Endodermal cell (in vitro differentiated cells): Measurements from ENCODE around the gene SYNRG. TPM values are rescaled to one million over a fixed set of nuclear protein-coding genes. Genes with fewer than 3 reads are reported as not detected.

Source experiments
- DNase-seq: peaks from one replicate; pipeline ENCODE4 v3.0.0-alpha.2; 2017
- H3K27ac ChIP-seq: 2 replicates; pipeline ENCODE4 v1.5.1; 2013; ENCODE audit warnings: mild to moderate bottlenecking, low read depth, low read length, moderate library complexity
- H3K27me3 ChIP-seq: 2 replicates; pipeline ENCODE4 v1.6.1; 2013; ENCODE audit warnings: mild to moderate bottlenecking, low read length, moderate library complexity; ENCODE audit not compliant: insufficient read depth, control insufficient read depth, poor library complexity, severe bottlenecking
- H3K36me3 ChIP-seq: 2 replicates; pipeline ENCODE4 v1.7.0; 2013; ENCODE audit warnings: mild to moderate bottlenecking, low read length, moderate library complexity; ENCODE audit not compliant: control insufficient read depth, insufficient read depth
- H3K4me1 ChIP-seq: one replicate; pipeline ENCODE4 v1.7.0; 2013; ENCODE audit warnings: low read length; ENCODE audit not compliant: control insufficient read depth, insufficient read depth
- H3K4me3 ChIP-seq: 2 replicates; pipeline ENCODE4 v1.5.1; 2013; ENCODE audit warnings: mild to moderate bottlenecking, low read length, moderate library complexity
- H3K9ac ChIP-seq: 2 replicates; pipeline ENCODE4 v1.6.1; 2013; ENCODE audit warnings: mild to moderate bottlenecking, low read length, moderate library complexity; ENCODE audit not compliant: poor library complexity, severe bottlenecking; ENCODE audit errors: extremely low read depth
- H3K9me3 ChIP-seq: 2 replicates; pipeline ENCODE4 v1.6.1; 2013; ENCODE audit warnings: mild to moderate bottlenecking, low read length, moderate library complexity; ENCODE audit not compliant: control insufficient read depth
- H3K27ac Mint-ChIP-seq: 2 replicates; pipeline ENCODE4 v1.8.0; 2020; ENCODE audit warnings: mixed read lengths
- H3K27me3 Mint-ChIP-seq: 2 replicates; pipeline ENCODE4 v1.8.0; 2021; ENCODE audit warnings: mild to moderate bottlenecking, mixed read lengths; ENCODE audit not compliant: insufficient read depth
- H3K36me3 Mint-ChIP-seq: 2 replicates; pipeline ENCODE4 v1.8.0; 2020; ENCODE audit warnings: low read depth, mixed read lengths
- H3K4me1 Mint-ChIP-seq: 2 replicates; pipeline ENCODE4 v1.8.0; 2020; ENCODE audit warnings: mixed read lengths
- H3K4me3 Mint-ChIP-seq: 2 replicates; pipeline ENCODE4 v1.8.0; 2020; ENCODE audit warnings: mild to moderate bottlenecking, moderate library complexity, mixed read lengths
- H3K9me3 Mint-ChIP-seq: 2 replicates; pipeline ENCODE4 v1.8.0; 2020; ENCODE audit warnings: mild to moderate bottlenecking, mixed read lengths
- WGBS, 2 experiments: methylation state at CpG; one replicate each; pipeline versions ENCODE4 v1.1.5 to v1.1.7; 2013; ENCODE audit warnings: missing lambda C conversion rate in 2 of 2, mixed read lengths in 1 of 2; ENCODE audit not compliant: insufficient coverage in 1 of 2, insufficient read length in 1 of 2; 5-methylcytosine and 5-hydroxymethylcytosine counted together
- microRNA-seq: library from miRNA; unstranded; fragments of <30 nt; microRNA quantifications from one replicate; pipeline ENCODE4 v1.2.0, GENCODE V29; 2020; ENCODE audit warnings: borderline microRNAs expressed
- total RNA-seq, 2 donors: library from RNA; stranded (reverse); fragmentation: NEBNext Ultra II Directional in 1 of 2; extraction: Animal tissue kit (Norgen Biotek cat#: 25700) in 1 of 2; gene quantifications; 2 replicates in 1 of 2; 3 replicates in 1 of 2; pipeline ENCODE4 v1.2.1, GENCODE V29; 2021
- TF ChIP-seq, protein P1 (sequence below): fragments of 200-600 bp; sonication (generic); conservative IDR thresholded peaks from 2 replicates; pipeline ENCODE4 v1.5.0; 2021; ENCODE audit warnings: antibody characterized with exemption, mild to moderate bottlenecking

SYNRG gene
- total RNA-seq, 2 donors from 2014 or later, result 47.2 to 52.4 TPM

DNA sequence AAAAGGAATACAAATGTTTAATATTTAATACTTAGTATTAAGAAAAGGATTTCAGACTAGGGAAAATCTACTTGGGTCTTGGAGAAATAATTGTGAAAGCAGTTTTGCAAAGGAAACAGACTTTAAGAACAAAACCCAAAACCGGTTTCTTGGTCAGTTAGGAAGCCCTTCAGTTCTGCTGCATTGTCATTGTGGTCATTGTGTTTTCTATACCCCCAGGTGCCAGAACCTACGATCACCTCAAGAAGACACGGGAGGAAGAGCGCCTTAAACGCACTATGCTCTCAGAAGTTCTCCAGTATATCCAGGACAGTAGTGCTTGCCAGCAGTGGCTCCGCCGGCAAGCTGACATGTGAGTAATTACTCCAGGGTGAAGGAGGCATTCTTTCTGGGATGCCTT is 139.0 kb downstream of the SYNRG start:
- no peak for DNase-seq
- TF ChIP-seq, protein P1, sequence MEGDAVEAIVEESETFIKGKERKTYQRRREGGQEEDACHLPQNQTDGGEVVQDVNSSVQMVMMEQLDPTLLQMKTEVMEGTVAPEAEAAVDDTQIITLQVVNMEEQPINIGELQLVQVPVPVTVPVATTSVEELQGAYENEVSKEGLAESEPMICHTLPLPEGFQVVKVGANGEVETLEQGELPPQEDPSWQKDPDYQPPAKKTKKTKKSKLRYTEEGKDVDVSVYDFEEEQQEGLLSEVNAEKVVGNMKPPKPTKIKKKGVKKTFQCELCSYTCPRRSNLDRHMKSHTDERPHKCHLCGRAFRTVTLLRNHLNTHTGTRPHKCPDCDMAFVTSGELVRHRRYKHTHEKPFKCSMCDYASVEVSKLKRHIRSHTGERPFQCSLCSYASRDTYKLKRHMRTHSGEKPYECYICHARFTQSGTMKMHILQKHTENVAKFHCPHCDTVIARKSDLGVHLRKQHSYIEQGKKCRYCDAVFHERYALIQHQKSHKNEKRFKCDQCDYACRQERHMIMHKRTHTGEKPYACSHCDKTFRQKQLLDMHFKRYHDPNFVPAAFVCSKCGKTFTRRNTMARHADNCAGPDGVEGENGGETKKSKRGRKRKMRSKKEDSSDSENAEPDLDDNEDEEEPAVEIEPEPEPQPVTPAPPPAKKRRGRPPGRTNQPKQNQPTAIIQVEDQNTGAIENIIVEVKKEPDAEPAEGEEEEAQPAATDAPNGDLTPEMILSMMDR, result no peak
- no peaks in the 10 kb centered on the region for H3K9me3 ChIP-seq
- no peak overlapping the region for H3K4me3 ChIP-seq
- WGBS, 2 experiments, result 95 to 96% methylated on average over 7 of the region's 7 CpGs
- peaks cover 72% of the 10 kb centered on the region for H3K36me3 ChIP-seq
- H3K9ac ChIP-seq, result no peak overlapping the region
- no peaks in the 10 kb centered on the region for H3K4me1 ChIP-seq
- no peak overlapping the region for H3K27ac ChIP-seq
- no peaks in the 10 kb centered on the region for H3K9me3 Mint-ChIP-seq
- H3K27me3 ChIP-seq, result no peaks in the 10 kb centered on the region
- no peak overlapping the region for H3K27ac Mint-ChIP-seq
- no peaks in the 10 kb centered on the region for H3K27me3 Mint-ChIP-seq
- H3K4me3 Mint-ChIP-seq, result no peak overlapping the region
- H3K36me3 Mint-ChIP-seq, result peaks cover 60% of the 10 kb centered on the region
- H3K4me1 Mint-ChIP-seq, result peaks cover 5% of the 10 kb centered on the region

DNA sequence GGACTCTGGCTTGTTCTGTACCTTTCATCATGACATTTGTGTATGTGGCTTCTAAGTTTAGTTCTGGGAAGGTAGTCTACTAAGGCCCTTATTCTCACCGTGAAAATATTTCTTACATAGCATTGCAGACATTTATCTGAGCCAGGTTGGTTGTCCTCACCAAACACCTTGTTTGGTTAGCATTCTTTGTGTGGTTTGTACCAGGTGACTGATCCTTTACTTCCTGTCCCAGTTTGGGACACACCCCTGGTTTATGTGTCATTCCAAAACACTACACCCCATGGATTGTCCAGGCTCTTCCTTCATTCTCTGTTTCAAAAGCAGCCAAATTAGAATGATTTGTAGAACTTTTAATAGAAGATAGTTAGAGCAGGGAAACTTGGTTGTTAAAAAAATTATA is 142.7 kb downstream of the SYNRG start:
- Mint-ChIP-seq H3K36me3 (peaks cover 56% of the 10 kb centered on the region), H3K27ac (peak overlapping the region; percentile 33)

DNA sequence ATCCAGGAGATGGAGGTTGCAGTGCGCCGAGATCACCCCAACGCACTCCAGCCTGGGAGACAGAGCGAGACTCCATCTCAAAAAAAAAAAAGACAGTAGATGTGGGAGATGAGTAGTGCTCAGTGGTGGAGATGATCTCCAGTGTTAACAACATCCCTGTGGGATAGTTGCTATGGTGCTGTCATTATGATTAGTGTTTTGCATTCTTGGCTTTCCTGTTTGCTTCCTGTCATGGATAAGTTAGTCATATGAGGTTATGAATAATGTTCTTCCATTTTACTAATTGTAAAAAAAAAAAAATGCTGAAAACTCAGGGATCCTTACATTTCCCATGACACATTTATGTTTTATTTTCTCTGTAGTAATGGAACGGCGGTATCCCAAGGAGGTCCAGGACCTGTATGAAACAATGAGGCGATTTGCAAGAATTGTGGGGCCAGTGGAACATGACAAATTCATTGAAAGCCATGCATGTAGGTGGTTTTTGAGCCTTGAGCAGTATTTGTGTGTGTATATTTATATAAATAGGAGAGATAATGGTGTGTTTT is 144.1 kb downstream of the SYNRG start:
- no peaks in the 10 kb centered on the region for H3K9me3 Mint-ChIP-seq
- no peaks in the 10 kb centered on the region for H3K9me3 ChIP-seq

More for the DNA sequence above, 142.7 kb downstream of the SYNRG start:
- Mint-ChIP-seq H3K9me3 (no peaks in the 10 kb centered on the region), H3K27me3 (no peaks in the 10 kb centered on the region), H3K4me3 (no peak overlapping the region), H3K4me1 (no peaks in the 10 kb centered on the region)
- no peak overlapping the region for H3K4me3 ChIP-seq
- DNase-seq, result no peak
- no peaks in the 10 kb centered on the region for H3K9me3 ChIP-seq
- peaks cover 67% of the 10 kb centered on the region for H3K36me3 ChIP-seq
- no peaks in the 10 kb centered on the region for H3K27me3 ChIP-seq
- no peaks in the 10 kb centered on the region for H3K4me1 ChIP-seq
- no peak overlapping the region for H3K27ac ChIP-seq
- TF ChIP-seq, protein P1, result no peak
- WGBS, 2 experiments, result 83 to 100% methylated on average over 1 of the region's 1 CpG
- no peak overlapping the region for H3K9ac ChIP-seq

More for the DNA sequence above, 144.1 kb downstream of the SYNRG start:
- no peak for DNase-seq
- 94 to 98% methylated on average over 6 to 7 of the region's 7 CpGs for WGBS, 2 experiments
- Histone ChIP-seq H3K4me1 (no peaks in the 10 kb centered on the region), H3K4me3 (no peak overlapping the region), H3K27ac (no peak overlapping the region), H3K27me3 (no peaks in the 10 kb centered on the region), H3K9ac (no peak overlapping the region), H3K36me3 (peaks cover 61% of the 10 kb centered on the region)
- H3K27ac Mint-ChIP-seq, result no peak overlapping the region
- no peaks in the 10 kb centered on the region for H3K4me1 Mint-ChIP-seq
- H3K27me3 Mint-ChIP-seq, result no peaks in the 10 kb centered on the region
- no peak overlapping the region for H3K4me3 Mint-ChIP-seq
- TF ChIP-seq, protein P1, result no peak
- peaks cover 45% of the 10 kb centered on the region for H3K36me3 Mint-ChIP-seq

Small RNAs within 50 kb of the gene (microRNA-seq; reads per million reads assigned to microRNA genes)
- gene MIR378J, result not detected

Other genes with a start within 250 kb of the SYNRG start
- not detected for gene C17orf78, start 233.4 kb downstream of the SYNRG start, total RNA-seq
- 10 to 100 TPM; 66.7 to 68.6 TPM for gene ACACA, start 202.6 kb downstream of the SYNRG start, total RNA-seq
- gene TADA2A, start 202.5 kb downstream of the SYNRG start, total RNA-seq, result 10 to 100 TPM; 26.9 to 31.6 TPM
- 10 to 100 TPM; 17.0 to 22.8 TPM for gene DUSP14, start 119.5 kb downstream of the SYNRG start, total RNA-seq
- 10 to 100 TPM; 51.5 to 63.3 TPM for gene DDX52, start 34.0 kb upstream of the SYNRG start, total RNA-seq
- 10 to 100 TPM; 39.7 to 42.7 TPM for gene HNF1B, start 135.6 kb upstream of the SYNRG start, total RNA-seq